ENCODE data around the gene B3GAT3.

DNA sequence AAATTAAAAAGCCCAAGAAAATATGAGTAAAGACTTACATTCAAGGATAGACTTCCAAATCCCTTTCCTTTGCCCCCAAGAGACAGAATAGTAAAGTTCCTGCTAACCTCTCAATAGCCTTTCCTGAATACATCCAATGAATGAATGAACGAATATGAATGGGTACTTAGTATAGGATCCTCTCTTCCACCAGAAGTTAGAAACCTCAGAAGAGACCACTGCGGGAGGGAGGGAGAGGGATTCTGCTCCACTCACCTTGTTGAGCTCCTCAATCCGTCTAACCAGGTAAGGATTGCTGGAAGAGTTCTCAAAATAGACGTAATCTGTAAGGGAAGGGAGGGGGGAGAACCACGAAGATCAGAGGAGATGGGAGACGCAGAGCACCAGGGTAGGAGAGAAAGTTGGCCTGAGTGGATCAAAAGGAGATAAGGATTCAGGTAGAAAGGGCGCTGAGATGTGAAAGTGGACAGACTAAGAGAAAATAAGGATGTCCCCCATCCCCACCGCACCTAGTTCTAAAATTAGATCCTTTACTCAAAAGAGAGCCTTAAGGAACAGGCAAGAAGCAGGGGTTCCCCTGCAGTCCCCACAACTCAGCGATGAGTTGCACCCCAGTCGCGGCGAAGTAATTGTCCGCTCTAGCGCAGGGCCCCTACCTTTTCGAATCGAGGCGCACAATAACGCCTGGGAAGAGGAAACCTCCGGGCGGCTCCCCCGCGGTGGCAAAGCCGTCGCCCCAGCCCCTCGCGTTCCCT, 21.2 kb downstream of the B3GAT3 start:
- TF ChIP-seq, protein P1, sequence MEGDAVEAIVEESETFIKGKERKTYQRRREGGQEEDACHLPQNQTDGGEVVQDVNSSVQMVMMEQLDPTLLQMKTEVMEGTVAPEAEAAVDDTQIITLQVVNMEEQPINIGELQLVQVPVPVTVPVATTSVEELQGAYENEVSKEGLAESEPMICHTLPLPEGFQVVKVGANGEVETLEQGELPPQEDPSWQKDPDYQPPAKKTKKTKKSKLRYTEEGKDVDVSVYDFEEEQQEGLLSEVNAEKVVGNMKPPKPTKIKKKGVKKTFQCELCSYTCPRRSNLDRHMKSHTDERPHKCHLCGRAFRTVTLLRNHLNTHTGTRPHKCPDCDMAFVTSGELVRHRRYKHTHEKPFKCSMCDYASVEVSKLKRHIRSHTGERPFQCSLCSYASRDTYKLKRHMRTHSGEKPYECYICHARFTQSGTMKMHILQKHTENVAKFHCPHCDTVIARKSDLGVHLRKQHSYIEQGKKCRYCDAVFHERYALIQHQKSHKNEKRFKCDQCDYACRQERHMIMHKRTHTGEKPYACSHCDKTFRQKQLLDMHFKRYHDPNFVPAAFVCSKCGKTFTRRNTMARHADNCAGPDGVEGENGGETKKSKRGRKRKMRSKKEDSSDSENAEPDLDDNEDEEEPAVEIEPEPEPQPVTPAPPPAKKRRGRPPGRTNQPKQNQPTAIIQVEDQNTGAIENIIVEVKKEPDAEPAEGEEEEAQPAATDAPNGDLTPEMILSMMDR (conservative IDR thresholded peaks at IDR 0.05), result no peak
- no peak for TF ChIP-seq ZFX (IDR thresholded peaks at IDR 0.05)
